ENCODE results near the gene OR10G8.

OR10G8 gene

DNA sequence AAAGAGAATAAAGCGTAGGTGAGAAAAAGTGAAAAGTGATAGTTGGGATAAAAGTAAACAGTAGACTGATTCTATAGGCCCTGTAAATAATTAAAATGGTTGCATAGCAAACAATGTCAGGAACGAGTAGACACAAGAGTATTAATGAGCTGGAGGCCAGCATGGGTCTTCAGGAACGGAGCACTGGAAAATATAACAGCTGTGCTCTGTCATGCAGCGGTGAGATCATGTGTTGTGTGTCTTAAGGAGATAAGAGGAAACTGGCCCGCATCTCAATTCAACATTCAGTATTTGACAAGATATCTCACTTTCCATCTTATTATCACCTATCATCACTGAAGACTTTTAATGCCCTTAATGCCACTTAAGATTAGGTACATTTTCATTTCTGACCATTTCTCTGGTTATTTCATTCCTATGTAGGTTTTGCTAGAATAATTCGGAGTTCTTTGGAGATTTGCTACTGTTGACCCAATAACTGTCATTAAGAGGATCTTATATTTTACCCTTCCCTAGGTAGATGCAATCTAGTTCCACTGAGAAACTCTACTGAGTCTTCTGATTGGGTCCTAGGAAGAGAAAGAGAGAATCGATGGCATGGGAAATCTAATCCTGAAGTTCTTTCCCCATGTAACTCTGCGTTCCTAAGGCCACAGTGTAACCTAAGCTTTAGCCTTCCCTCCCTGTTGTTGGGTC is 53.2 kb downstream of the OR10G8 start:
- TF ChIP-seq ZNF155 (tag by site-specific recombination; IDR thresholded peaks at IDR 0.05) (no peak), KLF10 (tag by site-specific recombination; IDR thresholded peaks at IDR 0.05) (no peak), ZFP37 (tag by site-specific recombination; IDR thresholded peaks at IDR 0.05) (no peak), SALL2 (tag by site-specific recombination; IDR thresholded peaks at IDR 0.05; ENCODE audit: borderline replicate concordance) (no peak), ZBTB20 (tag by site-specific recombination; IDR thresholded peaks at IDR 0.05) (no peak), GLI4 (tag by site-specific recombination; IDR thresholded peaks at IDR 0.05) (no peak)
- TF ChIP-seq, protein P1, sequence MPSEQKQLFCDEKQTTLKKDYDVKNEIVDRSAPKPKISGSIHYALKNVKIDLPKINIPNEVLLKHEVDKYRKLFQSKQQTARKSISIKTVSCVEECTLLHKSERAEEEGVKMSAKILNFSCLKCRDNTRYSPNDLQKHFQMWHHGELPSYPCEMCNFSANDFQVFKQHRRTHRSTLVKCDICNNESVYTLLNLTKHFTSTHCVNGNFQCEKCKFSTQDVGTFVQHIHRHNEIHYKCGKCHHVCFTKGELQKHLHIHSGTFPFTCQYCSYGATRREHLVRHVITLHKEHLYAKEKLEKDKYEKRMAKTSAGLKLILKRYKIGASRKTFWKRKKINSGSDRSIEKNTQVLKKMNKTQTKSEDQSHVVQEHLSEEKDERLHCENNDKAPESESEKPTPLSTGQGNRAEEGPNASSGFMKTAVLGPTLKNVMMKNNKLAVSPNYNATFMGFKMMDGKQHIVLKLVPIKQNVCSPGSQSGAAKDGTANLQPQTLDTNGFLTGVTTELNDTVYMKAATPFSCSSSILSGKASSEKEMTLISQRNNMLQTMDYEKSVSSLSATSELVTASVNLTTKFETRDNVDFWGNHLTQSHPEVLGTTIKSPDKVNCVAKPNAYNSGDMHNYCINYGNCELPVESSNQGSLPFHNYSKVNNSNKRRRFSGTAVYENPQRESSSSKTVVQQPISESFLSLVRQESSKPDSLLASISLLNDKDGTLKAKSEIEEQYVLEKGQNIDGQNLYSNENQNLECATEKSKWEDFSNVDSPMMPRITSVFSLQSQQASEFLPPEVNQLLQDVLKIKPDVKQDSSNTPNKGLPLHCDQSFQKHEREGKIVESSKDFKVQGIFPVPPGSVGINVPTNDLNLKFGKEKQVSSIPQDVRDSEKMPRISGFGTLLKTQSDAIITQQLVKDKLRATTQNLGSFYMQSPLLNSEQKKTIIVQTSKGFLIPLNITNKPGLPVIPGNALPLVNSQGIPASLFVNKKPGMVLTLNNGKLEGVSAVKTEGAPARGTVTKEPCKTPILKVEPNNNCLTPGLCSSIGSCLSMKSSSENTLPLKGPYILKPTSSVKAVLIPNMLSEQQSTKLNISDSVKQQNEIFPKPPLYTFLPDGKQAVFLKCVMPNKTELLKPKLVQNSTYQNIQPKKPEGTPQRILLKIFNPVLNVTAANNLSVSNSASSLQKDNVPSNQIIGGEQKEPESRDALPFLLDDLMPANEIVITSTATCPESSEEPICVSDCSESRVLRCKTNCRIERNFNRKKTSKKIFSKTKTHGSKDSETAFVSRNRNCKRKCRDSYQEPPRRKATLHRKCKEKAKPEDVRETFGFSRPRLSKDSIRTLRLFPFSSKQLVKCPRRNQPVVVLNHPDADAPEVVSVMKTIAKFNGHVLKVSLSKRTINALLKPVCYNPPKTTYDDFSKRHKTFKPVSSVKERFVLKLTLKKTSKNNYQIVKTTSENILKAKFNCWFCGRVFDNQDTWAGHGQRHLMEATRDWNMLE (tag by site-specific recombination; conservative IDR thresholded peaks at IDR 0.05; ENCODE audit: low read depth) = no peak
- Histone ChIP-seq H3K9me3 (ENCODE audit: control insufficient read depth, insufficient read depth, low read depth, low read length) (no peaks in the 10 kb centered on the region), H3K4me3 (ENCODE audit: low read depth, low read length) (no peak overlapping the region), H3K4me1 (ENCODE audit: control insufficient read depth, insufficient read depth, low read length) (no peaks in the 10 kb centered on the region), H3K36me3 (ENCODE audit: control insufficient read depth in 2 of 2, insufficient read depth in 1 of 2, low read length in 2 of 2) (no peaks in the 10 kb centered on the region), H3K27ac (ENCODE audit: extremely low read depth, low read depth, low read length) (no peak overlapping the region)
- ChIA-PET CTCF (interaction anchor here (0.7 to 1.3 kb wide), 2 partner anchors 10 to 15 kb away, joined by 3 read pairs; no protein-coding TSS in a partner anchor), POLR2A (no interaction called here)

Measured in HEK293 (cell line).